BLaER1 (cell line): ENCODE data around the gene HDLBP.
"Not testable (repeated sequence)": the region's sequence is repeated elsewhere in the genome, so short reads cannot be mapped to it uniquely, and the experiment has no call there.

Source experiments
- H3K27ac ChIP-seq: shearing (Covaris generic); formaldehyde crosslinking; 2 replicates; pipeline ENCODE4 v1.8.1; 2022
- H3K27me3 ChIP-seq: shearing (Covaris generic); formaldehyde crosslinking; 2 replicates; pipeline ENCODE4 v1.8.1; 2022
- H3K36me3 ChIP-seq: shearing (Covaris generic); formaldehyde crosslinking; 2 replicates; pipeline ENCODE4 v1.8.1; 2022
- H3K4me1 ChIP-seq: shearing (Covaris generic); formaldehyde crosslinking; 2 replicates; pipeline ENCODE4 v1.8.1; 2022
- H3K4me2 ChIP-seq: shearing (Covaris generic); formaldehyde crosslinking; 2 replicates; pipeline ENCODE4 v1.8.1; 2022
- H3K4me3 ChIP-seq: shearing (Covaris generic); formaldehyde crosslinking; 2 replicates; pipeline ENCODE4 v1.8.1; 2022
- H3K9ac ChIP-seq: shearing (Covaris generic); formaldehyde crosslinking; 2 replicates; pipeline ENCODE4 v1.8.1; 2022
- H3K9me3 ChIP-seq: shearing (Covaris generic); formaldehyde crosslinking; 2 replicates; pipeline ENCODE4 v1.8.1; 2022
- H4K20me1 ChIP-seq: shearing (Covaris generic); formaldehyde crosslinking; 2 replicates; pipeline ENCODE4 v1.8.1; 2022
- Cebpa-rat ChIP-seq: shearing (Covaris generic); IDR thresholded peaks from 2 replicates; pipeline ENCODE4 v1.8.1; 2022

The HDLBP gene

GRCh38 chr2:241199286-241199685, 116.2 kb downstream of the HDLBP start:
- no peaks in the 10 kb centered on the region for H3K36me3 ChIP-seq
- peaks cover 9% of the 10 kb centered on the region; the same call in 1 of the 2 replicates for H3K4me1 ChIP-seq
- H3K9me3 ChIP-seq = no peaks in the 10 kb centered on the region
- no peak overlapping the region for H3K9ac ChIP-seq
- no peak overlapping the region for H3K4me2 ChIP-seq
- no peak overlapping the region for H3K4me3 ChIP-seq
- H3K27ac ChIP-seq = no peak overlapping the region
- TF ChIP-seq Cebpa-rat = no peak
- no peaks in the 10 kb centered on the region for H4K20me1 ChIP-seq
- H3K27me3 ChIP-seq = no peaks in the 10 kb centered on the region

- Histone ChIP-seq H4K20me1 (no peaks in the 10 kb centered on the region), H3K4me1 (peaks cover 9% of the 10 kb centered on the region; the same call in 1 of the 2 replicates), H3K9me3 (no peaks in the 10 kb centered on the region), H3K4me3 (no peak overlapping the region), H3K4me2 (no peak overlapping the region), H3K36me3 (no peaks in the 10 kb centered on the region), H3K27ac (no peak overlapping the region), H3K9ac (no peak overlapping the region), H3K27me3 (no peaks in the 10 kb centered on the region)
- TF ChIP-seq Cebpa-rat = no peak
These were observed 116.8 kb downstream of the HDLBP start for GRCh38 chr2:241198381-241199279.

- Histone ChIP-seq H3K36me3 (no peaks in the 10 kb centered on the region), H3K27me3 (no peaks in the 10 kb centered on the region), H3K9ac (no peak overlapping the region), H4K20me1 (no peaks in the 10 kb centered on the region), H3K4me3 (no peak overlapping the region), H3K9me3 (no peaks in the 10 kb centered on the region), H3K4me1 (peaks cover 9% of the 10 kb centered on the region; the same call in 1 of the 2 replicates), H3K27ac (no peak overlapping the region), H3K4me2 (no peak overlapping the region)
- no peak for TF ChIP-seq Cebpa-rat
These were observed 117.5 kb downstream of the HDLBP start for GRCh38 chr2:241197947-241198346.

GRCh38 chr2:241197246-241197645, 118.2 kb downstream of the HDLBP start:
- H4K20me1 ChIP-seq, H3K27me3 ChIP-seq, H3K9ac ChIP-seq, H3K27ac ChIP-seq, H3K4me1 ChIP-seq, H3K4me3 ChIP-seq, H3K4me2 ChIP-seq, H3K9me3 ChIP-seq, H3K36me3 ChIP-seq: not testable (repeated sequence)

- no peaks in the 10 kb centered on the region for H3K27me3 ChIP-seq
These were observed 119.9 kb downstream of the HDLBP start for GRCh38 chr2:241195506-241196130.

DNA sequence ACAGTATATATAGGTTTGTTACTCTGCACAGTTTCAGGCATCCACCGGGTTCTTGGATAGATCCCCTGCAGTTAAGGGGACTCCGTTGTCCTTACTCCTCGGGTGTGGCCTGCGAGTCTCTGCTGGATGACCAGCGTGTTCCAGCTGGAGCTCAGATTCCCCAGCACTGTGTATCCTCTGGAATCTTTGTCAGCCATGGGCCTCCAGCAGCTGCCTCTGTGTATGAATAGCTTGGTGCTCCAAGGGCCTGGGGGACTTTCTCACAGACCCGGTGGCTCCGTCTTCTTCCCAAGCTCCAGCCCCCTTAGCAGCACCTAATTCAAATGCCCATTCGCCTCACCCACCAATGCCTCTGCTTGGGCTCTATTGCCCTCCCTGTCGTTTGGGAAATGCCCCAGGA, 120.7 kb downstream of the HDLBP start:
- no peak overlapping the region for H3K4me3 ChIP-seq
- no peaks in the 10 kb centered on the region for H3K27me3 ChIP-seq
- no peaks in the 10 kb centered on the region for H3K4me1 ChIP-seq
- H3K27ac ChIP-seq = no peak overlapping the region
- H3K9ac ChIP-seq = no peak overlapping the region
- no peaks in the 10 kb centered on the region for H3K36me3 ChIP-seq
- TF ChIP-seq Cebpa-rat = no peak
- H3K9me3 ChIP-seq = no peaks in the 10 kb centered on the region
- H3K4me2 ChIP-seq = no peak overlapping the region
- no peaks in the 10 kb centered on the region for H4K20me1 ChIP-seq

More at GRCh38 chr2:241195506-241196130, 119.9 kb downstream of the HDLBP start:
- Histone ChIP-seq H3K4me2 (no peak overlapping the region), H3K36me3 (no peaks in the 10 kb centered on the region), H3K27ac (no peak overlapping the region), H3K9me3 (no peaks in the 10 kb centered on the region), H4K20me1 (no peaks in the 10 kb centered on the region), H3K4me1 (no peaks in the 10 kb centered on the region), H3K9ac (no peak overlapping the region), H3K4me3 (no peak overlapping the region)
- no peak for TF ChIP-seq Cebpa-rat

DNA sequence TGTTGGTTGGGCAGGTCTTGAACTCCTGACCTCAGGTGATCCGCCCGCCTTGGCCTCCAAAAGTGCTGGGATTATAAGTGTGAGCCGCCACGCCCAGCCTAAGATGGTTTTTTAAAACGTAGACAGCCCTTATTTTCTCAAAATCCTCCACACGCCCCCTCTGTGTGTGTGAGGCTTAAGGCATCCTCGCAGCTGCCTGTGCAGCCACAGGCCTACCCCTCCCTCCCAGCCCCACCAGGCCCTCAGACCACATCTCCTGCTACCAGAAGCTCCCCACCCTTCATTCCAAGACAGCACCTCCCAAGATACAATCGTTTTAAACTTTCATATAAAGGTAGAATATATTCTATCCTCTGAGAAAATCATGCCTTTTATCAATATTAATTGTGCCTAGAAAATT, 122.2 kb downstream of the HDLBP start:
- no peak overlapping the region for H3K27ac ChIP-seq
- no peak for TF ChIP-seq Cebpa-rat
- H3K9ac ChIP-seq = no peak overlapping the region
- no peaks in the 10 kb centered on the region for H3K27me3 ChIP-seq
- H4K20me1 ChIP-seq = no peaks in the 10 kb centered on the region
- H3K9me3 ChIP-seq = no peaks in the 10 kb centered on the region
- H3K36me3 ChIP-seq = no peaks in the 10 kb centered on the region
- peaks cover 7% of the 10 kb centered on the region for H3K4me1 ChIP-seq
- H3K4me2 ChIP-seq = no peak overlapping the region
- H3K4me3 ChIP-seq = no peak overlapping the region

DNA sequence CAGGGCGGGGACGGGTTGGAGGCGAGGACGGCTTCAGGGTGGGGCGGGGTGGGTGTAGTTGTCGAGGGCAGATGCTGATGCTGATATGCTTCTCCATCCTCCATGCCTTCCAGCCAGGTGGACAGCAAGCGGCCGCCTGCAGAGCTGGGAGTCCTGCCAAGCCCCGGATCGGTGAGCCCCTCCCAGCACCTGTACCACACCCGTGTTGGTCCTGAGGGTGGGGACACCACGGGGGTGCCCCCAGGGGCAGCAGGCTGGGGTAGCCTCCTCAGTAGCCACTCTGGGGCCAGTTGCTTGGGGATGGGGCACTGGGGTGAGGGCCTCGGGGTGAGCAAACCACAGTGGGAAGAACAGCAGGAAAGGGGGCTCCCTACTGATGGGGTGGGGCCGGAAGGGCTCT, 124.4 kb downstream of the HDLBP start:
- Histone ChIP-seq H3K27ac (no peak overlapping the region), H3K9me3 (no peaks in the 10 kb centered on the region), H3K27me3 (no peaks in the 10 kb centered on the region), H4K20me1 (no peaks in the 10 kb centered on the region), H3K36me3 (no peaks in the 10 kb centered on the region), H3K4me1 (peaks cover 24% of the 10 kb centered on the region), H3K9ac (no peak overlapping the region), H3K4me3 (no peak overlapping the region), H3K4me2 (no peak overlapping the region)
- no peak for TF ChIP-seq Cebpa-rat

- Histone ChIP-seq H3K4me1 (peaks cover 24% of the 10 kb centered on the region), H3K4me2 (no peak overlapping the region), H3K27me3 (no peaks in the 10 kb centered on the region), H4K20me1 (no peaks in the 10 kb centered on the region), H3K36me3 (no peaks in the 10 kb centered on the region), H3K9ac (no peak overlapping the region), H3K27ac (no peak overlapping the region), H3K9me3 (no peaks in the 10 kb centered on the region), H3K4me3 (no peak overlapping the region)
- TF ChIP-seq Cebpa-rat = no peak
These were observed 125.0 kb downstream of the HDLBP start for GRCh38 chr2:241190291-241190981.

- no peak for TF ChIP-seq Cebpa-rat
- H3K4me3 ChIP-seq = no peak overlapping the region
- H3K4me2 ChIP-seq = no peak overlapping the region
- no peaks in the 10 kb centered on the region for H3K9me3 ChIP-seq
- no peak overlapping the region for H3K27ac ChIP-seq
- no peak overlapping the region for H3K9ac ChIP-seq
- no peaks in the 10 kb centered on the region for H3K36me3 ChIP-seq
- H3K27me3 ChIP-seq = no peaks in the 10 kb centered on the region
- H4K20me1 ChIP-seq = no peaks in the 10 kb centered on the region
- peaks cover 24% of the 10 kb centered on the region for H3K4me1 ChIP-seq
These were observed 125.6 kb downstream of the HDLBP start for GRCh38 chr2:241189856-241190201.
